IMR-90 (cell line): ENCODE results near the gene H3-3A. TPM values are rescaled to one million over a fixed set of nuclear protein-coding genes. Genes with fewer than 3 reads are reported as not detected.
A peak's percentile ranks its signal among the peaks of the same experiment; 100 is the strongest.

ENCODE experiments used
- ATAC-seq: fragments of 200-7000 bp; cut with Tn5 transposase; 2 replicates; pipeline ENCODE4 v1.9.1; 2020; ENCODE audit warnings: low read depth, mild to moderate bottlenecking, moderate library complexity
- BruUV-seq: library from RNA; stranded (reverse); fragments of 400-500 nt; replicated peaks from 2 replicates; lab custom pipeline; 2021; lab: Mats Ljungman, UMichigan
- CTCF ChIA-PET: fragments of 300-600 bp; formaldehyde crosslinking; extraction: SDS; loops from one replicate; lab custom pipeline; 2021; ENCODE audit warnings: antibody characterized with exemption; lab: Yijun Ruan, JAX
- POLR2A ChIA-PET: fragments of 300-600 bp; sonication (Branson Sonifier 250); formaldehyde crosslinking; loops from one replicate; lab custom pipeline; 2022; ENCODE audit warnings: antibody characterized with exemption; ENCODE audit not compliant: unreplicated experiment; lab: Charles Lee
- DNase-seq: peaks from one replicate; pipeline ENCODE4 v3.0.0; 2013
- H2AFZ ChIP-seq: replicated peaks from 2 replicates; pipeline ENCODE3; 2013; ENCODE audit warnings: low read length, mild to moderate bottlenecking; ENCODE audit not compliant: poor library complexity
- H2AK5ac ChIP-seq: 2 replicates; pipeline ENCODE4 v1.6.1; 2013; ENCODE audit warnings: low read depth, low read length, inconsistent platforms
- H2AK9ac ChIP-seq: replicated peaks from 2 replicates; pipeline ENCODE3; 2013; ENCODE audit warnings: mild to moderate bottlenecking, low read depth, low read length, moderate library complexity; ENCODE audit not compliant: poor library complexity
- H2BK120ac ChIP-seq: 2 replicates; pipeline ENCODE4 v1.6.1; 2013; ENCODE audit warnings: low read depth, low read length, inconsistent platforms
- H2BK15ac ChIP-seq: 3 replicates; pipeline ENCODE4 v1.6.1; 2013; ENCODE audit warnings: low read depth, low read length, inconsistent platforms
- H2BK20ac ChIP-seq: 2 replicates; pipeline ENCODE4 v1.6.1; 2013; ENCODE audit warnings: low read depth, mild to moderate bottlenecking, inconsistent platforms, low read length, moderate library complexity
- H2BK5ac ChIP-seq: 2 replicates; pipeline ENCODE4 v1.6.1; 2013; ENCODE audit warnings: mild to moderate bottlenecking, low read depth, low read length, inconsistent platforms; ENCODE audit not compliant: poor library complexity, severe bottlenecking
- H3K14ac ChIP-seq: replicated peaks from 2 replicates; pipeline ENCODE4 v1.6.1; 2013; ENCODE audit warnings: low read depth, low read length, inconsistent platforms
- H3K18ac ChIP-seq: 2 replicates; pipeline ENCODE4 v1.6.1; 2013; ENCODE audit warnings: low read depth, low read length, control low read depth
- H3K23ac ChIP-seq: 2 replicates; pipeline ENCODE4 v1.6.1; 2013; ENCODE audit warnings: low read depth, low read length, inconsistent platforms
- H3K27ac ChIP-seq: 2 replicates; pipeline ENCODE4 v1.5.1; 2013; ENCODE audit warnings: mild to moderate bottlenecking, control low read depth, low read length; ENCODE audit not compliant: insufficient read depth
- H3K27me3 ChIP-seq: 2 replicates; pipeline ENCODE4 v1.6.1; 2013; ENCODE audit warnings: low read length; ENCODE audit not compliant: control insufficient read depth, insufficient read depth
- H3K36me3 ChIP-seq: 2 replicates; pipeline ENCODE4 v1.6.1; 2013; ENCODE audit warnings: low read length, mixed read lengths; ENCODE audit not compliant: control insufficient read depth, insufficient read depth
- H3K4ac ChIP-seq: 2 replicates; pipeline ENCODE4 v1.6.1; 2013; ENCODE audit warnings: low read depth, low read length, inconsistent platforms
- H3K4me1 ChIP-seq: 2 replicates; pipeline ENCODE4 v1.6.1; 2013; ENCODE audit warnings: low read length, mixed read lengths; ENCODE audit not compliant: control insufficient read depth, insufficient read depth
- H3K4me2 ChIP-seq: 2 replicates; pipeline ENCODE4 v1.6.1; 2013; ENCODE audit warnings: low read depth, mild to moderate bottlenecking, control low read depth, low read length, moderate library complexity
- H3K4me3 ChIP-seq: 2 replicates; pipeline ENCODE4 v1.5.1; 2013; ENCODE audit warnings: low read depth, mild to moderate bottlenecking, control low read depth, low read length, moderate library complexity; ENCODE audit not compliant: insufficient read depth
- H3K56ac ChIP-seq: 2 replicates; pipeline ENCODE4 v1.6.1; 2013; ENCODE audit warnings: low read length, inconsistent platforms; ENCODE audit not compliant: insufficient read depth; ENCODE audit errors: extremely low read depth
- H3K79me1 ChIP-seq, 2 experiments: 2 replicates each; pipeline ENCODE4 v1.6.1; 2013; ENCODE audit warnings: low read length in 2 of 2, inconsistent platforms in 1 of 2, low read depth in 1 of 2
- H3K9ac ChIP-seq: 2 replicates; pipeline ENCODE4 v1.6.1; 2013; ENCODE audit warnings: low read depth, low read length, control low read depth
- H3K9me1 ChIP-seq: 2 replicates; pipeline ENCODE4 v1.6.1; 2013; ENCODE audit warnings: low read length, inconsistent platforms; ENCODE audit not compliant: insufficient read depth
- H3K9me3 ChIP-seq: 2 replicates; pipeline ENCODE4 v1.6.1; 2013; ENCODE audit warnings: low read length; ENCODE audit not compliant: control insufficient read depth, insufficient read depth
- H4K20me1 ChIP-seq: 2 replicates; pipeline ENCODE4 v1.6.1; 2013; ENCODE audit warnings: low read length, inconsistent platforms; ENCODE audit not compliant: insufficient read depth
- H4K5ac ChIP-seq: 2 replicates; pipeline ENCODE4 v1.6.1; 2013; ENCODE audit warnings: mild to moderate bottlenecking, low read depth, low read length, control low read depth
- H4K8ac ChIP-seq, 2 experiments: 2 replicates each; pipeline ENCODE4 v1.6.1; 2013; ENCODE audit warnings: low read depth in 2 of 2, low read length in 2 of 2, control low read depth in 1 of 2, inconsistent platforms in 1 of 2
- H4K91ac ChIP-seq: 2 replicates; pipeline ENCODE4 v1.6.1; 2013; ENCODE audit warnings: low read depth, low read length, inconsistent platforms; ENCODE audit not compliant: insufficient read depth
- BHLHE40 ChIP-seq: fragments of 150-350 bp; IDR thresholded peaks from 2 replicates; pipeline ENCODE4 v1.6.1; 2016; ENCODE audit warnings: mild to moderate bottlenecking, low read depth, low read length
- CEBPB ChIP-seq: IDR thresholded peaks from 2 replicates; pipeline ENCODE4 v1.6.1; 2012; ENCODE audit warnings: low read depth, low read length, improper control_type of control experiment
- CHD1 ChIP-seq: IDR thresholded peaks from 2 replicates; pipeline ENCODE4 v1.6.1; 2012; ENCODE audit warnings: low read depth, low read length, improper control_type of control experiment
- CTCF ChIP-seq: conservative IDR thresholded peaks from 2 replicates; pipeline ENCODE4 v1.5.1; 2012; ENCODE audit warnings: mild to moderate bottlenecking, low read depth, low read length, improper control_type of control experiment
- ELK1 ChIP-seq: fragments of 150-350 bp; IDR thresholded peaks from 2 replicates; pipeline ENCODE4 v1.6.1; 2016; ENCODE audit warnings: low read depth, mild to moderate bottlenecking, low read length, moderate library complexity, borderline replicate concordance
- FOS ChIP-seq: fragments of 150-350 bp; IDR thresholded peaks from 2 replicates; pipeline ENCODE4 v1.6.1; 2016; ENCODE audit warnings: low read depth, low read length
- MAFK ChIP-seq: IDR thresholded peaks from 2 replicates; pipeline ENCODE4 v1.6.1; 2012; ENCODE audit warnings: low read depth, low read length, improper control_type of control experiment
- MAZ ChIP-seq: IDR thresholded peaks from 2 replicates; pipeline ENCODE4 v1.6.1; 2012; ENCODE audit warnings: low read depth, mild to moderate bottlenecking, low read length, improper control_type of control experiment, moderate library complexity, borderline replicate concordance
- MXI1 ChIP-seq: IDR thresholded peaks from 2 replicates; pipeline ENCODE4 v1.6.1; 2012; ENCODE audit warnings: low read depth, mild to moderate bottlenecking, low read length, moderate library complexity, borderline replicate concordance
- NFE2L2 ChIP-seq: fragments of 150-350 bp; IDR thresholded peaks from 2 replicates; pipeline ENCODE4 v1.6.1; 2016; ENCODE audit warnings: low read depth, mild to moderate bottlenecking, low read length
- POLR2A ChIP-seq: IDR thresholded peaks from 2 replicates; pipeline ENCODE4 v1.6.1; 2012; ENCODE audit warnings: mild to moderate bottlenecking, low read depth, low read length
- RAD21 ChIP-seq: IDR thresholded peaks from 2 replicates; pipeline ENCODE4 v1.6.1; 2012; ENCODE audit warnings: low read length, improper control_type of control experiment
- RCOR1 ChIP-seq: IDR thresholded peaks from 2 replicates; pipeline ENCODE4 v1.6.1; 2012; ENCODE audit warnings: mild to moderate bottlenecking, low read length, improper control_type of control experiment; ENCODE audit not compliant: insufficient replicate concordance
- RFX5 ChIP-seq: IDR thresholded peaks from 2 replicates; pipeline ENCODE4 v1.8.0; 2012; ENCODE audit warnings: low read depth, mild to moderate bottlenecking, low read length, moderate library complexity
- SMC3 ChIP-seq: fragments of 150-350 bp; IDR thresholded peaks from 2 replicates; pipeline ENCODE4 v1.6.1; 2016; ENCODE audit warnings: low read depth, mild to moderate bottlenecking, antibody characterized with exemption, low read length, moderate library complexity
- USF2 ChIP-seq: fragments of 150-350 bp; IDR thresholded peaks from 2 replicates; pipeline ENCODE4 v1.6.1; 2017; ENCODE audit warnings: mild to moderate bottlenecking, antibody characterized with exemption, low read length, low read depth
- WGBS, 2 experiments: methylation state at CpG; one replicate each; pipeline versions ENCODE4 v1.1.5 to v1.1.7; 2013; ENCODE audit warnings: missing lambda C conversion rate in 2 of 2; ENCODE audit not compliant: insufficient read length in 1 of 2; ENCODE audit errors: extremely low coverage in 2 of 2; 5-methylcytosine and 5-hydroxymethylcytosine counted together
- dilution Hi-C: fragments of 300-500 bp; cut with HindIII; formaldehyde crosslinking; loops from one replicate; pipeline ENCODE4 v1.14.3; 2018; ENCODE audit warnings: low sequenced_read_pairs; ENCODE audit not compliant: unreplicated experiment
- in situ Hi-C: fragments of 300-500 bp; cut with MboI; formaldehyde crosslinking; loops from 3 replicates; pipeline ENCODE4 v1.14.3; 2019; ENCODE audit warnings: low sequenced_read_pairs, inconsistent platforms, mixed read lengths
- intact Hi-C: fragments of 100-400 bp; cut with micrococcal nuclease; formaldehyde crosslinking; loops from 2 replicates; pipeline ENCODE4 v1.10.0; 2022
- polyA plus RNA-seq, 3 experiments: library from polyadenylated mRNA; depleted of rRNA; stranded (reverse); fragments of >200 nt; gene quantifications; 2 replicates each; pipeline ENCODE4 v1.2.3, GENCODE V29; 2012; ENCODE audit warnings: low replicate concordance in 1 of 3
- total RNA-seq: library from RNA; depleted of rRNA; stranded (reverse); fragments of >200 nt; gene quantifications from 2 replicates; pipeline ENCODE4 v1.2.3, GENCODE V29; 2012

H3-3A gene
- total and polyA plus RNA-seq, 2 of the 4 experiments (the other 2 are of a cell fraction): 188 to 256 TPM

GRCh38 chr1:226066415-226067078 is 4.0 kb downstream of the H3-3A start:
- Histone ChIP-seq H3K18ac (no peak overlapping the region), H2AFZ (no peak overlapping the region), H2AK9ac (no peak overlapping the region), H3K4ac (no peak overlapping the region), H3K36me3 (peaks cover 22% of the 10 kb centered on the region), H2BK15ac (no peak overlapping the region), H3K4me1 (peaks cover 2% of the 10 kb centered on the region), H4K8ac (no peak overlapping the region), H3K27me3 (no peaks in the 10 kb centered on the region), H2BK120ac (no peak overlapping the region), H3K56ac (no peak overlapping the region), H3K4me2 (no peak overlapping the region; the same call in 1 of the 2 replicates), H3K14ac (no peak overlapping the region), H3K27ac (no peak overlapping the region), H3K23ac (no peak overlapping the region), H4K5ac (no peak overlapping the region), H3K9me1 (no peaks in the 10 kb centered on the region), H2BK20ac (no peak overlapping the region), H2AK5ac (no peak overlapping the region), H3K9ac (no peak overlapping the region), H3K4me3 (no peak overlapping the region), H3K9me3 (no peaks in the 10 kb centered on the region), H2BK5ac (no peak overlapping the region), H4K20me1 (peaks cover 68% of the 10 kb centered on the region), H3K79me1 (peaks cover 16 to 41% of the 10 kb centered on the region in 2 experiments), H4K91ac (no peak overlapping the region)
- intact Hi-C loops: no loop called here
- POLR2A ChIA-PET: no interaction called here
- no CpG with 5 or more reads among the region's 4 CpGs for WGBS, 2 experiments
- ATAC-seq: no peak
- BruUV-seq: no TSS peak
- DNase-seq: peak; percentile 21
- in situ Hi-C loops: no loop called here
- CTCF ChIA-PET: interaction anchor here (0.8 to 1.7 kb wide), 2 partner anchors 59 to 130 kb away, joined by 4 to 7 read pairs; no protein-coding TSS in a partner anchor
- dilution Hi-C loops: no loop called here
- TF ChIP-seq CTCF (no peak), SMC3 (no peak), POLR2A (no peak), FOS (no peak), BHLHE40 (no peak), NFE2L2 (no peak), MAFK (no peak), RFX5 (no peak), CEBPB (no peak), RAD21 (no peak), RCOR1 (no peak), MAZ (no peak), ELK1 (no peak), CHD1 (no peak), USF2 (no peak), MXI1 (no peak)
